Testis (tissue), 2 donors: ENCODE measurements around the gene ATP4B.

ENCODE experiments used
- CTCF ChIP-seq, 3 experiments: fragments of 450-650 bp in 2 of 3; fragments of 200-600 bp in 1 of 3; sonication (generic) in 1 of 3; IDR thresholded peaks; one replicate each; pipeline ENCODE4 v1.5.1; 2016 to 2019; ENCODE audit warnings: antibody characterized with exemption in 3 of 3, mild to moderate bottlenecking in 2 of 3, moderate library complexity in 1 of 3
- POLR2A ChIP-seq: fragments of 450-650 bp; IDR thresholded peaks from one replicate; pipeline ENCODE4 v1.6.1; 2017; ENCODE audit warnings: antibody characterized with exemption, mild to moderate bottlenecking, moderate library complexity

GRCh38 chr13:113650731-113651148, 7.3 kb downstream of the ATP4B start:
- TF ChIP-seq CTCF (IDR thresholded peaks at IDR 0.05) (no peak), POLR2A (no peak)
